HG02938 (cell line): ENCODE results near the gene MAPK14.

ENCODE experiments used
- ATAC-seq: cut with Tn5 transposase; IDR thresholded peaks from one replicate; pipeline ENCODE4 v1.9.1; 2021; ENCODE audit warnings: mild to moderate bottlenecking, moderate library complexity; ENCODE audit not compliant: unreplicated experiment

MAPK14 gene

DNA sequence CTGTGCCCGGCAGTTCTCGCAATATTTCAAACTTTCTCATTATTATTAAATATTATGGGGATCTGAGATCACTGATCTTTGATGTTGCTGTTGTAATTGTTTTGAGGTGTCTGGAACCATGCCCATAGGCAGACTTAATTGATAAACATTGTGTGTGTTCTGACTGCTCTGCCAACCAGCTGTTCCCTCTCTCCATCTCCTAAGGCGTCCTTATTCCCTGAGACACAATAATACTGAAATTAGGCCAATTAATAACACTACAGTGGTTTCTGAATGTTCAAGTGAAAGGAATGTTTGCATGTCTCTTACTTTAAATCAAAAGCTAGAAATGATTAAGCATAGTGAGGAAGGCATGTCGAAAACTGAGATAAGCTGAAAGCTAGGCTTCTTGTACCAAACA, 7.6 kb downstream of the MAPK14 start:
- ATAC-seq: no peak

GRCh38 chr6:36038120-36038876, 10.7 kb downstream of the MAPK14 start:
- no peak for ATAC-seq

GRCh38 chr6:36039112-36039511, 11.5 kb downstream of the MAPK14 start:
- no peak for ATAC-seq

- no peak for ATAC-seq
Measured at GRCh38 chr6:36040958-36041357, 13.3 kb downstream of the MAPK14 start.

GRCh38 chr6:36042618-36043260, 15.1 kb downstream of the MAPK14 start:
- ATAC-seq: no peak

DNA sequence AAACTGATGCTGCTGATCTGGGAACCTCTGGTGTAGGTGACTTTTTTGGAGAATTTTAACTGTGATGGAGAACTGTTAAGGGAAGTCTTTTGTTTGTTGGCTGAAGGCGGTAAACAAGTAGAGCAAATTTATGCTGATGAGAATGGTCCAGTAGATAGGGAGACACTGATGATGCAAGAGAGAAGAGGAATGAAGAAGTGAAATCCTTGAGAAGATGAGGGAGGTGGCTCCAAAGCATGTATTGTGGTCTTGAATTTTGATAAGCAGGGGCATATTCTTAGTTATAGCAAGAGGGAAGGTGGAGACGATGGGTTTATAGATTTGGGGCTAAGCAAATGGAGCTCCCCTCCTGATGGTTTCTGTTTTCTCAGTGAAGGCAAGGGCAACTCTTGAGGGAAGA, 22.0 kb downstream of the MAPK14 start:
- ATAC-seq: no peak

DNA sequence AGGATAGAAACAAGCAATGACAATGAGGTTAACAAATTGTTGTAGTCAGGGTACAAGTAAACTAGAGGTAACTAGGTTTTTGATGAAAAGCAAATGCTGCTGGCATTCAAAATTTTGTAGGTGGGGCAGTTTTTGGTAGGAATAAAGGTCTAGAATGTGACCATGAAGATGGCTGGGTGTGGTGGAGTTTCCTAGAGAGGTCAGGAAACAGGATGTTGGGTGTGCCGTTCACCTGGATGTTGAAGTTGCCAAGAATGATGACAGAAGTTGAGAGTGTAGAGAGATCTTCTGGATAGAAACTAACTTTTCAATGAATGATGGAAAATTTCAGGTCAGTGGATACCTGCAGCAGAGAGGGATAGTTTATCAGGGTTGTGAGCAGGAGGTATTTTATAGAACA, 22.7 kb downstream of the MAPK14 start:
- ATAC-seq: no peak

DNA sequence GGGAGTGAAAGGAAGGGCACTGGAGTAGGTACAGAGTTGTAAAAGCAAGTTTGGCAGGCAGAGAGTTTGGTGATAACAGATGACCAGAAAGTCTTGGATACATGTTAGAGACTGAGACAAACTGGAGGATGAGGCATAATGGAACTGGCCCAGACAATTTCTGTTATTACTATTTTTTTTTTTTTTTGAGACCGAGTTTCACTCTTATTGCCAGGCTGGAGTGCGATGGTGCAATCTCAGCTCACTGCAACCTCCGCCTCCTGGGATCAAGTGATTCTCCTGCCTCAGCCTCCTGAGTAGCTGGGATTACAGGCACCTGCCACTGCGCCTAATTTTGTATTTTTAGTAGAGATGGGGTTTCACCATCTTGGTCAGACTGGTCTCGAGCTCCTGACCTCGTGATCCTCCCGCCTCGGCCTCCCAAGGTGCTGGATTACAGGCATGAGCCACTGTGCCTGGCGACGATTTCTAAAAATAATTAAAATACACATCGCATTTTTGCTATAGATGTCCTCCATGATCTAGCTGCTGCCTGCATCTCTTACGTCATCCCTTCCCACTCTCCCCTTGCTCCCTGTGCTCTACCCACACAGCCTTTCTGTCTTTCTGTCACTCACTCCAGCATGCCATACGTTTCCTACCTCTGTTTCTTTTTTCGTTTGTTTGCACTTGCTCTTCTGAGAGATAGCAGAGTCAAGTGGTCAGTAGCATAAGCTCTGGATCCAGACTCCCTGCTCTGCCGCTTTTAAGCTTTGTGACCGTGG, 23.5 kb downstream of the MAPK14 start:
- no peak for ATAC-seq

- ATAC-seq: no peak
Measured at GRCh38 chr6:36052097-36052496, 24.5 kb downstream of the MAPK14 start.

- ATAC-seq: no peak
Measured at GRCh38 chr6:36053878-36054277, 26.3 kb downstream of the MAPK14 start.

DNA sequence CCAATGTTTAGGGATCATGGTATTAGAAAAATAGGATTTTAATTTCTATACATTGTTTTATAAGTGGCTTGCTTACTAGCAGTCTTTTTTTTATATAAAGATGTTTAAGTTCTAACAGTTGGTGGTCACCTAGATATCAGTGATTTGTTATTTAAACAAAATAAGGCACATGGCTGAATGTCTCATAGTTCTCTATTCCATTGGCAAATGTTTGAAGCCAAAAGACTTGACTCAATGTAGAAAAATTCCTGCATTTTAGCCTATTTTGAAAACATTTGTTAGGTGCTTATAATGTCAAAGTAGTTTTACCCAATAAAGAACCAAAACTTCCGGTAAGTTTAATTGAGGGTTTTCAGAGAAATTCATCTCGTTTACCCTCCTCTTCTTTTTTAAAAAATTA, 26.8 kb downstream of the MAPK14 start:
- no peak for ATAC-seq

GRCh38 chr6:36054956-36055355, 27.3 kb downstream of the MAPK14 start:
- ATAC-seq: no peak

DNA sequence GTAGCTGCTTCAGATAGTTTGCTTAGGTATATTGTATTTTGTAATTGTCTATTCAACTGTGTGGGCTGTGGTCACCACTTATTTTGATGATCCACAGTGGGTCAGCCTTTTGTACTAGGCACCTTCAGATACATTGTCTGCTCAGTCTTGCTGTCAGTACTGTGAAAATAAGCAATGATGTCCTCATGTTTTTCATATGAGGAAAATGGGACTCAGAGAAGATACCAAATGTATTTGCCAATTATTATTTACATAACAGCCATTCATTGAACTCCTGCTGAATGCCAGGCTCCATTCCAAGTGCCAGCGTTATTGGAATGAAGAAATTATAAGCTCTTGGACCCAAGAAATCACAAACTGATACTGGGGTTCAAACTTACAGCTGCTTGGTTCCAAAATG, 28.6 kb downstream of the MAPK14 start:
- no peak for ATAC-seq

- no peak for ATAC-seq
Measured at GRCh38 chr6:36061236-36061635, 33.6 kb downstream of the MAPK14 start.

- ATAC-seq: no peak
Measured at GRCh38 chr6:36062247-36062646, 34.6 kb downstream of the MAPK14 start.

DNA sequence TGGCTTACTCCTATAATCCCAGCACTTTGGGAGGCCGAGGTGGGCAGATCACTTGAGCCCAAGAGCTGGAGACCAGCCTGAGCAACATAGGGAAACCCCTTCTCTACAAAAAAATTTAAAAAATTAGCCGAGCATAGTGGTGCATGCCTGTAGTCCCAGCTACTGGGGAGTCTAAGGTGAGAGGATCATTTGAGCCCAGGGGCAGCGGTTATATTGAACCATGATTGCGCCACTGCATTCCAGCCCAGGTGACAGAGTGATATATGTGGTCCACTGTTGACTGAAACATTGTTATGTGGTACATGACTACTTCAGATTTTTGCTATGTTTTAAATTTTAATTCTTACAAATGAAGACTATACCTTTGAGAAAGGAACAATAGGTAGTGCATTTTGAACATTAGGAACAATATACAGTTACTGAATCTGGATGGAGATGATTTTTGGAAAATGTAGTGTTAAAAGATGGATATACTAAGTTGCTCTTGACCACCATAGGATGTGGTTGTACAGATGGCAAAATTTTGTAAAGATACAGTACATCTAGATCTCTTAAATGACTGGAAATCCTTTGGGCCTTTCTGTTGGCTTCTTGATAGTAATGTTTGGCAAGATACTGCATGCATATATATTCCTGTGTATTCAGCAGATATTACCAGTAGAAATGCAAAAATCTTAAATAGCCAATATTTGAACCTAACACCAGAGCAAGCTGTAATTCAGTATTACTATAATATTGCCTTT, 35.9 kb downstream of the MAPK14 start:
- no peak for ATAC-seq

- no peak for ATAC-seq
Measured at GRCh38 chr6:36064770-36065396, 37.3 kb downstream of the MAPK14 start.

GRCh38 chr6:36065916-36066315, 38.3 kb downstream of the MAPK14 start:
- ATAC-seq: no peak

- ATAC-seq: no peak
Measured at GRCh38 chr6:36066817-36067216, 39.2 kb downstream of the MAPK14 start.

DNA sequence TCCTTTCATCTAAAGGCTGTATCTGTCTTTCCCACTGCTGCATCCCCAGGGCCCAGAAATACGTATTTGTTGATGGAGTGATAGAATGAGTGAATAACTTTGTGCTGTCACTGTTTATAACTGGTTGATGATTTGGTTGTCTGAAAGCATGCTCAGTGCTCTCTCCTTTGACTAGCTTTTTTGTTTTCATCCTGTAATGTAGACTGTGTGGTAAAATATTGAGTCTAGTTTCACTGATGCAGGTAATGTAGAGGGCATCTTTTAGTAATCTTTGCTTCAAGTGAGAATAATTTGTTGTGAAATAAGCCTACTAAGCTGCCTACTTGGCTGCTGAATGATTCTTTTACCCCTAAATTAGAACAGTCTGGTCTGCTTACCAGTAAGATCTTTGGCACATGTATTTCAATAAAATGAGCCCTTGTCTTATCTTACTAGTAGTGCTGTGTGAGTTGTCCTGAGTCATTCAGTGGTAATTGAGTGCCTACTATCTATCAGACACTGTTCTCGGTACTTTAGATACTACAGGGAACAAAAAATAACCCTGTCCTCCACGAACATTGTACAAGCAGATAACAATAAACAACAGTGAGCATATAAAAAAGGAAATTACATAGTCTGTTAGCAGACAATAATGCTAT, 39.9 kb downstream of the MAPK14 start:
- no peak for ATAC-seq
